HL-60 (cell line): ENCODE results near the gene MYPN.

Source experiments
- DNase-seq, 2 experiments: peaks; one replicate each; pipeline ENCODE4 v3.0.0-alpha.2; 2010 to 2020; ENCODE audit warnings: low read depth in 1 of 2, low spot score in 1 of 2
- H3K27ac ChIP-seq: fragments of 250-450 bp; sonication (Bioruptor Pico); replicated peaks from 2 replicates; pipeline ENCODE4 v1.5.1; 2020; ENCODE audit warnings: mild to moderate bottlenecking, moderate library complexity
- H3K27me3 ChIP-seq: fragments of 250-450 bp; sonication (Bioruptor Pico); 2 replicates; pipeline ENCODE4 v1.5.1; 2021; ENCODE audit warnings: mild to moderate bottlenecking, moderate library complexity; ENCODE audit not compliant: insufficient read depth, poor library complexity, severe bottlenecking
- H3K4me3 ChIP-seq: replicated peaks from 2 replicates; pipeline ENCODE4 v1.5.1; 2011; ENCODE audit warnings: mild to moderate bottlenecking, control low read depth, low read length; ENCODE audit not compliant: insufficient read depth
- GABPA ChIP-seq: IDR thresholded peaks from 2 replicates; pipeline ENCODE4 v1.6.1; 2012; ENCODE audit warnings: low read depth
- POLR2AphosphoS5 ChIP-seq: IDR thresholded peaks from 2 replicates; pipeline ENCODE4 v1.6.1; 2012; ENCODE audit warnings: low read depth
- SPI1 ChIP-seq: IDR thresholded peaks from 2 replicates; pipeline ENCODE4 v1.6.1; 2012; ENCODE audit warnings: low read depth, mild to moderate bottlenecking, borderline replicate concordance
- TF ChIP-seq, protein P1 (sequence below): IDR thresholded peaks from 2 replicates; pipeline ENCODE4 v1.6.1; 2012; ENCODE audit warnings: low read depth; ENCODE audit not compliant: insufficient replicate concordance
- TF ChIP-seq, protein P2 (sequence below): IDR thresholded peaks from one replicate; pipeline ENCODE4 v1.5.1; 2011; ENCODE audit warnings: low read length, control low read depth, inconsistent platforms; ENCODE audit not compliant: insufficient read depth

Gene MYPN

DNA sequence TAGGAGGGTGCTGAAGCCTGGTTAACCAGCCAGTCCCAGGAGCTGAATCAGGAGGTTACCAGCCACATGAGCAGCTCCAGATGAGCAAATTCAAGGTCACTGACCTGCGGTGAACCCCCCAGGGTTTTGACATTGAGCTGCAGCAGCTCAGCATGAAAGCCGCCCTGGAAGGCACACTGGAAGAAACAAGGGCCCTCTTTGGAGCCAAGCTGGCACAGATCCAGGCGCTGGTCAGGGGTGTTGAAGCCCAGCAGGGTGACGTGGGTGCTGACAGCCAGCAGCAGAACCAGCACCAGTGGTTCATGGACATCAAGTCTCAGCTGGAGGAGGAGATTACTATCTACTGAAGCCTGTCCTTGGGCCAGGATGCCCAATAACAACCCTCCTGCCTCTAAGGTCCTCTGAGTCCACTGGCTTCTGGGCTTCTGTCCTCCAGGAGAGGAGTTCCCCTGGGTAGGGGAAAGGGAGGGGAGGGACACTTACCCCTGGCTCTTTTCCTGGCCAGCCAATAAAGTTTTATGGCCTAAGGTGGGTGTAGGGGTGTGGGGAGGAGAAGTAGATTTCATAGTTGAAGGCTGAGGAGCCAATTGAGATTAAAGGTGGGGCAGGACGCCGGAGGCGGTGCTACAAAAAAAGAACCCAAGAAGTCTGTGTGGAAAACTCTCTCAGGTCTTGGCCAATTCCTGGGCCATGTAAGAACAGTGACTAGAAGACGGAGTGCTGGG is 152.0 kb downstream of the MYPN start:
- no peak for DNase-seq
- TF ChIP-seq GABPA = no peak
- TF ChIP-seq, protein P1, sequence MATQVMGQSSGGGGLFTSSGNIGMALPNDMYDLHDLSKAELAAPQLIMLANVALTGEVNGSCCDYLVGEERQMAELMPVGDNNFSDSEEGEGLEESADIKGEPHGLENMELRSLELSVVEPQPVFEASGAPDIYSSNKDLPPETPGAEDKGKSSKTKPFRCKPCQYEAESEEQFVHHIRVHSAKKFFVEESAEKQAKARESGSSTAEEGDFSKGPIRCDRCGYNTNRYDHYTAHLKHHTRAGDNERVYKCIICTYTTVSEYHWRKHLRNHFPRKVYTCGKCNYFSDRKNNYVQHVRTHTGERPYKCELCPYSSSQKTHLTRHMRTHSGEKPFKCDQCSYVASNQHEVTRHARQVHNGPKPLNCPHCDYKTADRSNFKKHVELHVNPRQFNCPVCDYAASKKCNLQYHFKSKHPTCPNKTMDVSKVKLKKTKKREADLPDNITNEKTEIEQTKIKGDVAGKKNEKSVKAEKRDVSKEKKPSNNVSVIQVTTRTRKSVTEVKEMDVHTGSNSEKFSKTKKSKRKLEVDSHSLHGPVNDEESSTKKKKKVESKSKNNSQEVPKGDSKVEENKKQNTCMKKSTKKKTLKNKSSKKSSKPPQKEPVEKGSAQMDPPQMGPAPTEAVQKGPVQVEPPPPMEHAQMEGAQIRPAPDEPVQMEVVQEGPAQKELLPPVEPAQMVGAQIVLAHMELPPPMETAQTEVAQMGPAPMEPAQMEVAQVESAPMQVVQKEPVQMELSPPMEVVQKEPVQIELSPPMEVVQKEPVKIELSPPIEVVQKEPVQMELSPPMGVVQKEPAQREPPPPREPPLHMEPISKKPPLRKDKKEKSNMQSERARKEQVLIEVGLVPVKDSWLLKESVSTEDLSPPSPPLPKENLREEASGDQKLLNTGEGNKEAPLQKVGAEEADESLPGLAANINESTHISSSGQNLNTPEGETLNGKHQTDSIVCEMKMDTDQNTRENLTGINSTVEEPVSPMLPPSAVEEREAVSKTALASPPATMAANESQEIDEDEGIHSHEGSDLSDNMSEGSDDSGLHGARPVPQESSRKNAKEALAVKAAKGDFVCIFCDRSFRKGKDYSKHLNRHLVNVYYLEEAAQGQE = no peak
- TF ChIP-seq SPI1 = no peak
- TF ChIP-seq, protein P2, sequence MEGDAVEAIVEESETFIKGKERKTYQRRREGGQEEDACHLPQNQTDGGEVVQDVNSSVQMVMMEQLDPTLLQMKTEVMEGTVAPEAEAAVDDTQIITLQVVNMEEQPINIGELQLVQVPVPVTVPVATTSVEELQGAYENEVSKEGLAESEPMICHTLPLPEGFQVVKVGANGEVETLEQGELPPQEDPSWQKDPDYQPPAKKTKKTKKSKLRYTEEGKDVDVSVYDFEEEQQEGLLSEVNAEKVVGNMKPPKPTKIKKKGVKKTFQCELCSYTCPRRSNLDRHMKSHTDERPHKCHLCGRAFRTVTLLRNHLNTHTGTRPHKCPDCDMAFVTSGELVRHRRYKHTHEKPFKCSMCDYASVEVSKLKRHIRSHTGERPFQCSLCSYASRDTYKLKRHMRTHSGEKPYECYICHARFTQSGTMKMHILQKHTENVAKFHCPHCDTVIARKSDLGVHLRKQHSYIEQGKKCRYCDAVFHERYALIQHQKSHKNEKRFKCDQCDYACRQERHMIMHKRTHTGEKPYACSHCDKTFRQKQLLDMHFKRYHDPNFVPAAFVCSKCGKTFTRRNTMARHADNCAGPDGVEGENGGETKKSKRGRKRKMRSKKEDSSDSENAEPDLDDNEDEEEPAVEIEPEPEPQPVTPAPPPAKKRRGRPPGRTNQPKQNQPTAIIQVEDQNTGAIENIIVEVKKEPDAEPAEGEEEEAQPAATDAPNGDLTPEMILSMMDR = no peak
- TF ChIP-seq POLR2AphosphoS5 = no peak
- no peaks in the 10 kb centered on the region for H3K27me3 ChIP-seq
- no peak overlapping the region for H3K27ac ChIP-seq
- H3K4me3 ChIP-seq = no peak overlapping the region
